SK-N-SH (cell line): ENCODE data around the gene ARID1B. TPM values are rescaled to one million over a fixed set of nuclear protein-coding genes. Genes with fewer than 3 reads are reported as not detected.

Source experiments
- CTCF ChIA-PET: fragments of 300-600, 350-600 bp; formaldehyde crosslinking; extraction: SDS; loops from one replicate; lab custom pipeline; 2021; lab: Yijun Ruan, JAX
- POLR2A ChIA-PET: fragments of 350-600 bp; sonication (Branson Sonifier 250); formaldehyde crosslinking; extraction: SDS; loops from one replicate; lab custom pipeline; 2020; ENCODE audit warnings: antibody characterized with exemption, inconsistent platforms; lab: Yijun Ruan, JAX
- DNase-seq: peaks from one replicate; pipeline ENCODE4 v3.0.0; 2012
- H2AFZ ChIP-seq: fragments of 200-600 bp; sonication (generic); 2 replicates; pipeline ENCODE4 v1.8.1; 2016; ENCODE audit warnings: antibody characterized with exemption, mild to moderate bottlenecking, low read depth
- H3F3A ChIP-seq: fragments of 200-600 bp; sonication (generic); replicated peaks from 2 replicates; pipeline ENCODE3; 2016; ENCODE audit warnings: antibody characterized with exemption, mild to moderate bottlenecking; ENCODE audit not compliant: insufficient read depth
- H3K27ac ChIP-seq, 2 experiments: fragments of 200-500 bp in 1 of 2; fragments of 200-600 bp in 1 of 2; sonication (Bioruptor generic) in 1 of 2; sonication (generic), shearing (Covaris generic) in 1 of 2; 2 replicates each; pipeline versions ENCODE4 v1.5.1 to v1.6.1; 2014 to 2016; ENCODE audit warnings: low read depth in 2 of 2, inconsistent platforms in 1 of 2, low read length in 1 of 2, mild to moderate bottlenecking in 1 of 2, mixed read lengths in 1 of 2
- H3K27me3 ChIP-seq: fragments of 200-600 bp; sonication (generic), shearing (Covaris generic); 2 replicates; pipeline ENCODE4 v1.6.1; 2016; ENCODE audit warnings: mixed run types; ENCODE audit not compliant: insufficient read depth
- H3K36me3 ChIP-seq, 2 experiments: fragments of 200-500 bp in 1 of 2; fragments of 200-600 bp in 1 of 2; sonication (Bioruptor generic) in 1 of 2; sonication (generic) in 1 of 2; replicated peaks in 1 of 2; 2 replicates each; pipeline versions ENCODE3 to v1.5.1; 2014 to 2016; ENCODE audit warnings: low read length in 1 of 2, mild to moderate bottlenecking in 1 of 2; ENCODE audit not compliant: insufficient read depth in 2 of 2, control insufficient read depth in 1 of 2
- H3K4me1 ChIP-seq, 2 experiments: fragments of 200-500 bp in 1 of 2; fragments of 200-600 bp in 1 of 2; sonication (Bioruptor generic) in 1 of 2; sonication (generic), shearing (Covaris generic) in 1 of 2; 2 replicates each; pipeline versions ENCODE4 v1.5.1 to v1.6.1; 2014 to 2016; ENCODE audit warnings: low read depth in 1 of 2, low read length in 1 of 2, mixed run types in 1 of 2; ENCODE audit not compliant: insufficient read depth in 2 of 2, control insufficient read depth in 1 of 2
- H3K4me2 ChIP-seq: fragments of 200-600 bp; sonication (generic), shearing (Covaris generic); 2 replicates; pipeline ENCODE4 v1.6.1; 2017; ENCODE audit warnings: mixed run types
- H3K4me3 ChIP-seq, 2 experiments: fragments of 200-500 bp in 1 of 2; fragments of 200-600 bp in 1 of 2; sonication (Bioruptor generic) in 1 of 2; sonication (generic), shearing (Covaris generic) in 1 of 2; 2 replicates each; pipeline versions ENCODE4 v1.5.1 to v1.8.1; 2014 to 2016; ENCODE audit warnings: low read depth in 2 of 2, inconsistent platforms in 1 of 2, low read length in 1 of 2, mild to moderate bottlenecking in 1 of 2, mixed read lengths in 1 of 2, moderate library complexity in 1 of 2
- H3K79me2 ChIP-seq: fragments of 200-600 bp; sonication (generic); 2 replicates; pipeline ENCODE4 v1.8.1; 2017; ENCODE audit warnings: mild to moderate bottlenecking; ENCODE audit not compliant: insufficient read depth
- H3K9ac ChIP-seq: fragments of 200-600 bp; sonication (generic); 2 replicates; pipeline ENCODE4 v1.6.1; 2017; ENCODE audit warnings: mixed run types
- H3K9me2 ChIP-seq: fragments of 200-600 bp; sonication (generic); 2 replicates; pipeline ENCODE4 v1.6.1; 2017; ENCODE audit warnings: mixed run types
- H3K9me3 ChIP-seq: fragments of 200-600 bp; sonication (generic); 2 replicates; pipeline ENCODE4 v1.6.1; 2017; ENCODE audit warnings: mixed run types, mild to moderate bottlenecking, moderate library complexity
- H4K20me1 ChIP-seq: fragments of 200-600 bp; sonication (generic); 2 replicates; pipeline ENCODE4 v1.6.1; 2017; ENCODE audit warnings: mild to moderate bottlenecking, mixed run types; ENCODE audit not compliant: insufficient read depth
- CTCF ChIP-seq: fragments of 200-600 bp; sonication (generic); IDR thresholded peaks from 2 replicates; pipeline ENCODE4 v1.6.1; 2017; ENCODE audit warnings: antibody characterized with exemption, mild to moderate bottlenecking, moderate library complexity
- EP300 ChIP-seq, 2 experiments: IDR thresholded peaks; 2 replicates each; pipeline versions ENCODE4 v1.4.0 to v1.6.1; 2012; ENCODE audit warnings: borderline replicate concordance in 1 of 2, low read depth in 1 of 2, low read length in 1 of 2
- EZH2phosphoT487 ChIP-seq: fragments of 200-600 bp; sonication (generic); IDR thresholded peaks from 2 replicates; pipeline ENCODE4 v1.6.1; 2017; ENCODE audit warnings: low read depth, mixed run types, mild to moderate bottlenecking, antibody characterized with exemption, moderate library complexity, borderline replicate concordance
- FOXM1 ChIP-seq: IDR thresholded peaks from 2 replicates; pipeline ENCODE4 v1.4.0; 2012; ENCODE audit warnings: low read depth, mild to moderate bottlenecking
- NFIC ChIP-seq: IDR thresholded peaks from 2 replicates; pipeline ENCODE4 v1.4.0; 2012; ENCODE audit warnings: borderline replicate concordance
- RAD21 ChIP-seq: IDR thresholded peaks from 2 replicates; pipeline ENCODE4 v1.6.1; 2012; ENCODE audit warnings: mild to moderate bottlenecking, low read length
- REST ChIP-seq: IDR thresholded peaks from 2 replicates; pipeline ENCODE4 v1.6.1; 2012; ENCODE audit warnings: mild to moderate bottlenecking, low read depth, low read length, moderate library complexity
- SMC3 ChIP-seq: IDR thresholded peaks from 2 replicates; pipeline ENCODE4 v1.6.1; 2012; ENCODE audit warnings: low read depth, low read length, improper control_type of control experiment
- WGBS: methylation state at CpG from one replicate; pipeline ENCODE4 v1.1.6; 2017; ENCODE audit warnings: low lambda C conversion rate; 5-methylcytosine and 5-hydroxymethylcytosine counted together
- polyA plus RNA-seq, 3 experiments: library from polyadenylated mRNA; depleted of rRNA; stranded (reverse); fragments of >200 nt; gene quantifications; 2 replicates each; pipeline ENCODE4 v1.2.3, GENCODE V29; 2012

Gene ARID1B
- polyA plus RNA-seq, 1 of the 3 experiments (the other 2 are of a cell fraction): 13.6 TPM

- TF ChIP-seq RAD21 (peak; percentile 4; the same call in 1 of the 2 replicates), REST (0 out of 2 replicates have a peak, but pooled peaks have one; percentile 32), FOXM1 (peak; percentile 76), CTCF (no peak), SMC3 (no peak)
Measured at GRCh38 chr6:157151989-157152388, 374.8 kb downstream of the ARID1B start (continued).

GRCh38 chr6:157152556-157152955 is 375.4 kb downstream of the ARID1B start:
- POLR2A ChIA-PET: interaction anchor here (1.3 kb wide), 1 partner anchor 9 kb away, joined by 3 read pairs; no protein-coding TSS in a partner anchor
- TF ChIP-seq EZH2phosphoT487: no peak
- no peak for TF ChIP-seq CTCF
- TF ChIP-seq EP300 (IDR thresholded peaks at IDR 0.05; ENCODE audit: borderline replicate concordance in 1 of 2, low read depth in 1 of 2, low read length in 1 of 2): no peak
- TF ChIP-seq NFIC: no peak
- TF ChIP-seq, all 33 proteins: peak for 0
- peak overlapping the region; percentile 9; the same call in 1 of the 2 replicates for H3K9ac ChIP-seq

More at GRCh38 chr6:157152556-157152955, 375.4 kb downstream of the ARID1B start:
- WGBS: 76% methylated on average over 3 of the region's 3 CpGs
- Histone ChIP-seq H3K4me2 (no peak overlapping the region), H3K36me3 (peaks cover 3 to 4% of the 10 kb centered on the region in 2 experiments), H3K9me2 (no peaks in the 10 kb centered on the region), H3F3A (peaks cover 27% of the 10 kb centered on the region), H3K4me1 (peaks cover 28 to 58% of the 10 kb centered on the region in 2 experiments), H4K20me1 (no peaks in the 10 kb centered on the region), H3K79me2 (peaks cover 15% of the 10 kb centered on the region; the same call in 1 of the 2 replicates), H2AFZ (no peak overlapping the region), H3K9me3 (no peaks in the 10 kb centered on the region), H3K4me3 (no peak overlapping the region), H3K27ac (peak overlapping the region; percentile 84 to 99), H3K27me3 (no peaks in the 10 kb centered on the region)
- CTCF ChIA-PET: interaction anchor here (0.7 to 1.5 kb wide), 3 partner anchors 91 to 121 kb away, joined by 3 to 4 read pairs (median 3); no protein-coding TSS in a partner anchor
- no peak for DNase-seq
